A549 (cell line): Measurements from ENCODE around the gene CUX1. TPM values are rescaled to one million over a fixed set of nuclear protein-coding genes. Genes with fewer than 3 reads are reported as not detected.

ENCODE experiments used
- ATAC-seq, 2 experiments: fragments of 200-7000 bp in 1 of 2; fragments of >200 bp in 1 of 2; cut with Nextera tagmentation in 1 of 2; cut with Tn5 transposase in 1 of 2; 3 replicates each; pipeline versions ENCODE4 v1.8.0 to v1.9.1; 2018 to 2020; ENCODE audit warnings: mild to moderate bottlenecking in 1 of 2, moderate library complexity in 1 of 2
- CTCF ChIA-PET: fragments of 300-600 bp; sonication (Branson Sonifier 250); formaldehyde crosslinking; extraction: SDS; loops from one replicate; lab custom pipeline; 2021; ENCODE audit warnings: antibody characterized with exemption, inconsistent platforms; lab: Yijun Ruan, JAX
- POLR2A ChIA-PET: fragments of 350-600 bp; formaldehyde crosslinking; extraction: SDS; loops from one replicate; lab custom pipeline; 2021; ENCODE audit warnings: antibody characterized with exemption, inconsistent platforms; lab: Yijun Ruan, JAX
- DNase-seq, 2 experiments: peaks; one replicate each; pipeline versions ENCODE4 v3.0.0 to v3.0.0-alpha.2; 2011 to 2016; ENCODE audit warnings: low read depth in 1 of 2, low spot score in 1 of 2
- FAIRE-seq: peaks from 2 replicates; lab custom pipeline; 2011; peaks lifted over from hg19 to GRCh38; lab: Jason Lieb, UNC
- H3K27ac ChIP-seq, 2 experiments: fragments of >200 bp; sonication (Bioruptor Twin); formaldehyde crosslinking; 3 replicates each; pipeline ENCODE4 v1.5.1; 2016 to 2017
- H3K4me1 ChIP-seq: fragments of >200 bp; sonication (Bioruptor Twin); formaldehyde crosslinking; 3 replicates; pipeline ENCODE4 v1.6.1; 2016
- H3K4me2 ChIP-seq: fragments of >200 bp; sonication (Bioruptor Twin); formaldehyde crosslinking; 3 replicates; pipeline ENCODE4 v1.6.1; 2016
- H3K4me3 ChIP-seq: fragments of >200 bp; sonication (Bioruptor Twin); formaldehyde crosslinking; 3 replicates; pipeline ENCODE4 v1.5.1; 2016
- H3K9me3 ChIP-seq: fragments of >200 bp; sonication (Bioruptor Twin); formaldehyde crosslinking; 3 replicates; pipeline ENCODE4 v1.6.1; 2016
- BHLHE40 ChIP-seq: IDR thresholded peaks from 2 replicates; pipeline ENCODE4 v1.6.1; 2012; ENCODE audit warnings: low read depth, low read length, inconsistent platforms
- CBX8 ChIP-seq: fragments of 200-600 bp; sonication (generic); IDR thresholded peaks from 2 replicates; pipeline ENCODE4 v1.6.1; 2016
- CEBPB ChIP-seq, 2 experiments: fragments of >200 bp in 1 of 2; sonication (Bioruptor Twin) in 1 of 2; formaldehyde crosslinking in 1 of 2; IDR thresholded peaks; 2 replicates each; pipeline ENCODE4 v1.6.1; 2012 to 2016
- CHD2 ChIP-seq: fragments of 150-350 bp; IDR thresholded peaks from 2 replicates; pipeline ENCODE4 v1.6.1; 2014; ENCODE audit warnings: low read length; ENCODE audit not compliant: partially characterized antibody
- EHF ChIP-seq: fragments of 250-450 bp; sonication (Bioruptor Pico); IDR thresholded peaks from 2 replicates; pipeline ENCODE4 v1.5.0; 2020; ENCODE audit warnings: mild to moderate bottlenecking
- ESRRA ChIP-seq: fragments of 150-350 bp; IDR thresholded peaks from 2 replicates; pipeline ENCODE4 v1.6.1; 2014; ENCODE audit warnings: mild to moderate bottlenecking, low read length, borderline replicate concordance
- FOSB ChIP-seq: fragments of 250-450 bp; sonication (Bioruptor Pico); IDR thresholded peaks from 2 replicates; pipeline ENCODE4 v1.5.0; 2020; ENCODE audit warnings: mild to moderate bottlenecking, moderate library complexity
- FOXS1 ChIP-seq: fragments of 250-450 bp; sonication (Bioruptor Pico); IDR thresholded peaks from 2 replicates; pipeline ENCODE4 v1.5.0; 2020; ENCODE audit warnings: mild to moderate bottlenecking, moderate library complexity
- HOXA7 ChIP-seq: fragments of 250-450 bp; sonication (Bioruptor Pico); IDR thresholded peaks from 2 replicates; pipeline ENCODE4 v1.5.0; 2020; ENCODE audit warnings: mild to moderate bottlenecking, moderate library complexity
- JUN ChIP-seq, 2 experiments: fragments of >200 bp; sonication (Bioruptor Twin); formaldehyde crosslinking; IDR thresholded peaks; 2 replicates in 1 of 2; 3 replicates in 1 of 2; pipeline ENCODE4 v1.6.1; 2016 to 2017
- KDM5A ChIP-seq: fragments of 200-600 bp; sonication (generic); IDR thresholded peaks from 2 replicates; pipeline ENCODE4 v1.6.1; 2016; ENCODE audit warnings: antibody characterized with exemption, mild to moderate bottlenecking
- MAFK ChIP-seq: fragments of 450-650 bp; IDR thresholded peaks from 2 replicates; pipeline ENCODE4 v1.6.1; 2014; ENCODE audit not compliant: partially characterized antibody
- MAZ ChIP-seq: fragments of 150-350 bp; IDR thresholded peaks from 2 replicates; pipeline ENCODE4 v1.6.1; 2014; ENCODE audit warnings: antibody characterized with exemption, low read depth, low read length, borderline replicate concordance
- MYC ChIP-seq: IDR thresholded peaks from 2 replicates; pipeline ENCODE4 v1.6.1; 2012; ENCODE audit warnings: mild to moderate bottlenecking, inconsistent platforms, low read length, improper control_type of control experiment, borderline replicate concordance
- NFE2L2 ChIP-seq: fragments of 150-350 bp; conservative IDR thresholded peaks from 2 replicates; pipeline ENCODE4 v1.6.1; 2014; ENCODE audit warnings: low read length
- POLR2A ChIP-seq: IDR thresholded peaks from 2 replicates; pipeline ENCODE4 v1.6.1; 2012; ENCODE audit warnings: mild to moderate bottlenecking, low read length
- RCOR1 ChIP-seq: fragments of 150-350 bp; IDR thresholded peaks from 2 replicates; pipeline ENCODE4 v1.6.1; 2014; ENCODE audit warnings: antibody characterized with exemption, low read length, low read depth
- RFX5 ChIP-seq: fragments of 450-650 bp; IDR thresholded peaks from 2 replicates; pipeline ENCODE4 v1.7.1; 2014; ENCODE audit warnings: antibody characterized with exemption, mild to moderate bottlenecking, moderate library complexity
- SREBF2 ChIP-seq: fragments of 450-650 bp; IDR thresholded peaks from 2 replicates; pipeline ENCODE4 v1.6.1; 2014; ENCODE audit warnings: mild to moderate bottlenecking, moderate library complexity
- TP53 ChIP-seq: fragments of 250-450 bp; sonication (Bioruptor Pico); IDR thresholded peaks from 2 replicates; pipeline ENCODE4 v1.5.0; 2021; ENCODE audit warnings: mild to moderate bottlenecking, moderate library complexity
- ZFP36 ChIP-seq: fragments of 450-650 bp; IDR thresholded peaks from 2 replicates; pipeline ENCODE4 v1.6.1; 2014; ENCODE audit warnings: borderline replicate concordance; ENCODE audit not compliant: partially characterized antibody
- ZNF302 ChIP-seq: fragments of 250-450 bp; sonication (Bioruptor Pico); IDR thresholded peaks from 2 replicates; pipeline ENCODE4 v1.9.0; 2021; ENCODE audit warnings: inconsistent platforms, mild to moderate bottlenecking, moderate library complexity
- ZSCAN20 ChIP-seq: fragments of 250-450 bp; sonication (Bioruptor Pico); IDR thresholded peaks from 2 replicates; pipeline ENCODE4 v1.8.0; 2022; ENCODE audit warnings: mild to moderate bottlenecking, moderate library complexity
- WGBS: methylation state at CpG from one replicate; pipeline ENCODE4 v1.1.6; 2017; ENCODE audit errors: missing lambda C conversion rate; 5-methylcytosine and 5-hydroxymethylcytosine counted together
- polyA plus RNA-seq, 4 experiments: library from polyadenylated mRNA; depleted of rRNA in 3 of 4; stranded (reverse); fragments of >200 nt; fragmentation: RNase III in 1 of 4; extraction: RNeasy Plus Mini Kit Qiagen cat#74134 plus additional on column Dnase treatment in 1 of 4; gene quantifications; 2 replicates in 3 of 4; 3 replicates in 1 of 4; pipeline ENCODE4 v1.2.3, GENCODE V29; 2011 to 2017
- TF ChIP-seq, protein P1 (sequence below): fragments of >200 bp; sonication (Bioruptor Twin); formaldehyde crosslinking; IDR thresholded peaks from 3 replicates; pipeline ENCODE4 v1.6.1; 2016
- TF ChIP-seq, protein P2 (sequence below): fragments of 450-650 bp; IDR thresholded peaks from 2 replicates; pipeline ENCODE4 v1.6.1; 2014; ENCODE audit warnings: antibody characterized with exemption
- TF ChIP-seq, protein P3 (sequence below): fragments of 250-450 bp; sonication (Bioruptor Pico); IDR thresholded peaks from 2 replicates; pipeline ENCODE4 v1.5.0; 2020; ENCODE audit warnings: low read depth, mild to moderate bottlenecking, moderate library complexity

CUX1 gene
- polyA plus RNA-seq, 2 of the 4 experiments (the other 2 are of a cell fraction), result 32.7 to 33.4 TPM

DNA sequence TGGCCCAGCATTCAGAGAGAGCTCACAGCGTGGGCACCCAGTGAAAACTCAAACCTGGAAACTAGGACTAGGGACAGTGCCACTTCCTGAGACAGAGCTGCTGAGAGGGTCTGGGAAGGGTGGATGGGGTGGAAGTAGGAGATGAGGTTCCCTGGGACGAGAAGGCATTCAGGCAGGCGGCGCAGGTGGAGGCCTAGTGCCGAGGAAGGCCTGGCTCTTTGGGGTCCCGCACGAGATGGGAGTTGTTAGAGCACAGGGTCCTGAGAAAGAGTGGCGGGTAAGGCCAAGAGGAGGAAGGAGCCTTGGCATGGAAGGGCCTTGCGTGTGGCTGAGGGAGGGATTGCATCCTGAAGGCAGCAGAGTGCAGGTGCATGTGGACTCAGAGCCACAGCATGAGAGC is 339.4 kb downstream of the CUX1 start:
- no peak for FAIRE-seq
- H3K4me2 ChIP-seq, result no peak overlapping the region
- peak in 1 of 2 experiments; percentile 11; a peak in 2 of 6 replicates for ATAC-seq
- TF ChIP-seq CBX8 (no peak), HOXA7 (CRISPR knock-in tag) (no peak), CEBPB (IDR thresholded peaks at IDR 0.05) (no peak), TP53 (CRISPR knock-in tag) (no peak), EHF (CRISPR knock-in tag) (no peak), ZNF302 (CRISPR knock-in tag) (no peak), NFE2L2 (no peak), JUN (IDR thresholded peaks at IDR 0.05) (no peak), ZSCAN20 (no peak), ESRRA (no peak), FOSB (CRISPR knock-in tag) (no peak), FOXS1 (CRISPR knock-in tag) (no peak), MYC (no peak), MAZ (no peak), ZFP36 (no peak), KDM5A (no peak), MAFK (no peak)
- TF ChIP-seq, protein P1, sequence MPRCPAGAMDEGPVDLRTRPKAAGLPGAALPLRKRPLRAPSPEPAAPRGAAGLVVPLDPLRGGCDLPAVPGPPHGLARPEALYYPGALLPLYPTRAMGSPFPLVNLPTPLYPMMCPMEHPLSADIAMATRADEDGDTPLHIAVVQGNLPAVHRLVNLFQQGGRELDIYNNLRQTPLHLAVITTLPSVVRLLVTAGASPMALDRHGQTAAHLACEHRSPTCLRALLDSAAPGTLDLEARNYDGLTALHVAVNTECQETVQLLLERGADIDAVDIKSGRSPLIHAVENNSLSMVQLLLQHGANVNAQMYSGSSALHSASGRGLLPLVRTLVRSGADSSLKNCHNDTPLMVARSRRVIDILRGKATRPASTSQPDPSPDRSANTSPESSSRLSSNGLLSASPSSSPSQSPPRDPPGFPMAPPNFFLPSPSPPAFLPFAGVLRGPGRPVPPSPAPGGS, result no peak
- TF ChIP-seq, protein P2, sequence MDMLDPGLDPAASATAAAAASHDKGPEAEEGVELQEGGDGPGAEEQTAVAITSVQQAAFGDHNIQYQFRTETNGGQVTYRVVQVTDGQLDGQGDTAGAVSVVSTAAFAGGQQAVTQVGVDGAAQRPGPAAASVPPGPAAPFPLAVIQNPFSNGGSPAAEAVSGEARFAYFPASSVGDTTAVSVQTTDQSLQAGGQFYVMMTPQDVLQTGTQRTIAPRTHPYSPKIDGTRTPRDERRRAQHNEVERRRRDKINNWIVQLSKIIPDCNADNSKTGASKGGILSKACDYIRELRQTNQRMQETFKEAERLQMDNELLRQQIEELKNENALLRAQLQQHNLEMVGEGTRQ, result no peak
- TF ChIP-seq, protein P3, sequence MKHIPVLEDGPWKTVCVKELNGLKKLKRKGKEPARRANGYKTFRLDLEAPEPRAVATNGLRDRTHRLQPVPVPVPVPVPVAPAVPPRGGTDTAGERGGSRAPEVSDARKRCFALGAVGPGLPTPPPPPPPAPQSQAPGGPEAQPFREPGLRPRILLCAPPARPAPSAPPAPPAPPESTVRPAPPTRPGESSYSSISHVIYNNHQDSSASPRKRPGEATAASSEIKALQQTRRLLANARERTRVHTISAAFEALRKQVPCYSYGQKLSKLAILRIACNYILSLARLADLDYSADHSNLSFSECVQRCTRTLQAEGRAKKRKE (CRISPR knock-in tag), result no peak
- TF ChIP-seq, all 56 proteins: peak for 0
- H3K9me3 ChIP-seq, result no peaks in the 10 kb centered on the region
- ChIA-PET CTCF (no interaction called here), POLR2A (no interaction called here)
- 95% methylated on average over 8 of the region's 9 CpGs for WGBS
- H3K4me3 ChIP-seq, result no peak overlapping the region
- H3K27ac ChIP-seq, result peak overlapping the region; percentile 19 to 95; a peak in 4 of 6 replicates
- peaks cover 46% of the 10 kb centered on the region for H3K4me1 ChIP-seq
- no peak for DNase-seq

DNA sequence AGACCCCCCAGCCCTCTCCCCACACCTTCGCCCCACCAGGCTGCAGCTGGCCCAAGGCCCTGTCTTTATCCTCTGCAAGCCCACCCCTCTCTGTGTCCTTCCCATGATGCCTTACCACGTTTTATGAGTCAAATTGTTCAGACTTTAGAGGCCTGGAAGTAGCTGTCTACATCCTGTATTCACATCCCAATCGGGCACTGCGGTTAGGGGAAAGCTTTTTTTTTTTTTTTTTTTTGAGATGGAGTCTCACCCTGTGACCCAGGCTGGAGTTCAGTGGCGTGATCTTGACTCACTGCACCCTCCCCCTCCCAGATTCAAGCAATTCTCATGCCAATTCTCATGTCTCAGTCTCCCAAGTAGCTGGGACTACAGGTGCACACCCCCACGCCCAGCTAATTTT is 347.7 kb downstream of the CUX1 start:
- no peak for DNase-seq
- no peak for ATAC-seq
- no peak for FAIRE-seq
- no peaks in the 10 kb centered on the region for H3K9me3 ChIP-seq
- 82% methylated on average over 6 of the region's 6 CpGs for WGBS
- TF ChIP-seq RCOR1, result no peak
- no peak for TF ChIP-seq FOXS1 (CRISPR knock-in tag)
- TF ChIP-seq NFE2L2, result no peak
- no peak for TF ChIP-seq MYC
- no peak for TF ChIP-seq MAFK
- TF ChIP-seq RFX5, result no peak
- no peak for TF ChIP-seq CHD2
- TF ChIP-seq POLR2A, result no peak
- TF ChIP-seq SREBF2, result no peak
- no peak for TF ChIP-seq BHLHE40
- peaks cover 18% of the 10 kb centered on the region for H3K4me1 ChIP-seq
- ChIA-PET CTCF (interaction anchor here (1.7 kb wide), 1 partner anchor 30 kb away, joined by 5 read pairs; no protein-coding TSS in a partner anchor), POLR2A (interaction anchor here (0.6 kb wide), 1 partner anchor 282 kb away, joined by 4 read pairs; no protein-coding TSS in a partner anchor)
- H3K4me3 ChIP-seq, result no peak overlapping the region
- no peak overlapping the region for H3K4me2 ChIP-seq
- peak overlapping the region in 1 of 2 experiments; percentile 62; a peak in 3 of 6 replicates for H3K27ac ChIP-seq
